Activated naive CD4-positive, alpha-beta T cell treated with Interleukin-2 at 50 U/mL for 16 hours (primary cell): Measurements from ENCODE around the gene KRTAP5-1.
"Not testable (repeated sequence)": the region's sequence is repeated elsewhere in the genome, so short reads cannot be mapped to it uniquely, and the experiment has no call there.

Experiments used
- DNase-seq: peaks from one replicate; pipeline ENCODE4 v3.0.0-alpha.2; 2020

Gene KRTAP5-1

GRCh38 chr11:1600626-1601025 lies 15.5 kb upstream of the KRTAP5-1 start:
- DNase-seq, result no peak

GRCh38 chr11:1598816-1599215 lies 13.7 kb upstream of the KRTAP5-1 start:
- DNase-seq, result peak; percentile 18

- DNase-seq, result not testable (repeated sequence)
Measured at GRCh38 chr11:1598406-1598805, 13.3 kb upstream of the KRTAP5-1 start.

- no peak for DNase-seq
Measured at GRCh38 chr11:1597994-1598380, 12.9 kb upstream of the KRTAP5-1 start, which contains the start of gene KRTAP5-2. TSS of gene KRTAP5-2 (minus strand) at chr11:1598294. CDS start at chr11:1598250, 44 bp downstream.

- DNase-seq, result no peak
Measured at GRCh38 chr11:1597331-1597993, 12.4 kb upstream of the KRTAP5-1 start.

- DNase-seq, result not testable (repeated sequence)
Measured at GRCh38 chr11:1596576-1597121, 11.6 kb upstream of the KRTAP5-1 start.

GRCh38 chr11:1595994-1596575 lies 11.0 kb upstream of the KRTAP5-1 start:
- not testable (repeated sequence) for DNase-seq

- DNase-seq, result no peak
Measured at GRCh38 chr11:1592628-1593027, 7.5 kb upstream of the KRTAP5-1 start.

- no peak for DNase-seq
Measured at GRCh38 chr11:1589996-1590395, 4.9 kb upstream of the KRTAP5-1 start.

GRCh38 chr11:1589191-1589963 lies 4.3 kb upstream of the KRTAP5-1 start:
- DNase-seq, result not testable (repeated sequence)

GRCh38 chr11:1586699-1587098 lies 1.6 kb upstream of the KRTAP5-1 start:
- no peak for DNase-seq

- not testable (repeated sequence) for DNase-seq
Measured at GRCh38 chr11:1582909-1583308, 2.2 kb downstream of the KRTAP5-1 start.

GRCh38 chr11:1581976-1582375 lies 3.1 kb downstream of the KRTAP5-1 start:
- no peak for DNase-seq

- DNase-seq, result no peak
Measured at GRCh38 chr11:1576825-1577224, 8.3 kb downstream of the KRTAP5-1 start.

- not testable (repeated sequence) for DNase-seq
Measured at GRCh38 chr11:1575756-1576155, 9.3 kb downstream of the KRTAP5-1 start.

GRCh38 chr11:1574933-1575242 lies 10.2 kb downstream of the KRTAP5-1 start:
- no peak for DNase-seq

GRCh38 chr11:1574238-1574932 lies 10.7 kb downstream of the KRTAP5-1 start:
- peak; percentile 69 for DNase-seq

GRCh38 chr11:1573903-1574237 lies 11.2 kb downstream of the KRTAP5-1 start:
- no peak for DNase-seq

GRCh38 chr11:1573077-1573902 lies 11.8 kb downstream of the KRTAP5-1 start:
- peak; percentile 37 for DNase-seq

GRCh38 chr11:1572197-1573076 lies 12.6 kb downstream of the KRTAP5-1 start, which contains the start of gene DUSP8:
TSS of gene DUSP8 (minus strand) at chr11:1572271. CDS start at chr11:1565826, 6,445 bp downstream.
- peak; percentile 92 for DNase-seq

GRCh38 chr11:1571760-1572196 lies 13.3 kb downstream of the KRTAP5-1 start:
- DNase-seq, result no peak
